Measurements from ENCODE around the gene SSR3. TPM values are rescaled to one million over a fixed set of nuclear protein-coding genes. Genes with fewer than 3 reads are reported as not detected.

Gene SSR3
- total and polyA plus RNA-seq, 2 donors (not counting 1 experiment from before 2014, with no cell fraction given), result 159 to 355 TPM

DNA sequence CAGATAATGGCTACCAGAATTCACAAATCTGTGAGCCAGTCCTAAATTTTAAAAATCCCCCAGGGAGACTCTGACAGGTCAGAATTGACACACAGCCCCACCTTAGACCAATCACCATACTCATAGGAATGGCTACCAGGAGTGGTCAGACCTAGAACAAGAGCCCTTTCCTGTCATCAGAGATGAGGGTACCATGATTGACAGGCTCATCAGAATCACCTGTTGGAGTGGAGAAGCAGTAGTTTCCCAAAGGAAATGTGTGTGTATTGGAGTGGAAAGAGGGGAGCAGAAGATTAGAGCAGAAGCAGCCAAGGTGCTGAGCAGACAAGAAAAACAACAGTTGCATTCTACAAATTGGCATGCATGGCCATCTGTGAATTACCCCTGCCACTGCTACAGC is 27.0 kb upstream of the SSR3 start:
- Histone ChIP-seq H3K4me2 (ENCODE audit: extremely low read depth, insufficient read depth, low read length) (no peak overlapping the region), H3K9me3 (ENCODE audit: control insufficient read depth, insufficient read depth, low read depth, low read length) (no peaks in the 10 kb centered on the region), H3K27me3 (ENCODE audit: control insufficient read depth, insufficient read depth, low read length) (no peaks in the 10 kb centered on the region), H3K79me2 (ENCODE audit: control insufficient read depth, insufficient read depth, low read length) (no peaks in the 10 kb centered on the region), H2AFZ (ENCODE audit: low read length) (no peak overlapping the region), H3K27ac (ENCODE audit: insufficient read depth, low read length) (no peak overlapping the region), H3K4me3 (replicated peaks in 1 of 4; ENCODE audit: control extremely low read depth in 1 of 4, insufficient read depth in 1 of 4, low read depth in 3 of 4, low read length in 4 of 4) (no peak overlapping the region), H4K20me1 (ENCODE audit: control insufficient read depth, extremely low read depth, insufficient read depth, low read length) (no peaks in the 10 kb centered on the region), H3K4me1 (ENCODE audit: control insufficient read depth, extremely low read depth, insufficient read depth, low read length) (no peaks in the 10 kb centered on the region), H3K9ac (ENCODE audit: insufficient read depth, low read length) (no peak overlapping the region), H3K36me3 (ENCODE audit: control insufficient read depth, insufficient read depth, low read length) (no peaks in the 10 kb centered on the region)
- no peak for TF ChIP-seq EZH2 (IDR thresholded peaks at IDR 0.05; ENCODE audit: low read length, missing control alignments)
- DNase-seq (ENCODE audit: low read depth in 2 of 2), result no peak

DNA sequence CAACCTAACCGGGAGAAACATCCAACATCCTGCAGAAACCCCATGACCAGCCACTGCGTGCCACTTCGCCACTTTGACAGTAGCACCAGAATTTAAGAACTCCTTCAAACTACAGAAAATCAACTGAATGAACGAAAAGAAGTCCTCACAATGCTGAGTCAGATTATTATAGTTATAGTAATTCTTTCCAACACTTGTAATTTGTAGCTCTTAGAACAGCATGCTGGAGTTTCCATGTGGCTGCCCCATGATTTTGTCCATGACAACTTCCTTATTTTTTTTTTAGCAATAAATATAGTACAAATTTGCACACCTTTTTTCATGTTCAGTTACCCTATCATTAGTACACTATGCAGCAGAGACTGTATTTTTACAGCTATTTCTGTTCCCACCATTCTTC is 26.1 kb upstream of the SSR3 start:
- Histone ChIP-seq H3K4me2 (ENCODE audit: extremely low read depth, insufficient read depth, low read length) (no peak overlapping the region), H3K27ac (ENCODE audit: insufficient read depth, low read length) (no peak overlapping the region), H2AFZ (ENCODE audit: low read length) (no peak overlapping the region), H3K36me3 (ENCODE audit: control insufficient read depth, insufficient read depth, low read length) (no peaks in the 10 kb centered on the region), H3K79me2 (ENCODE audit: control insufficient read depth, insufficient read depth, low read length) (no peaks in the 10 kb centered on the region), H4K20me1 (ENCODE audit: control insufficient read depth, extremely low read depth, insufficient read depth, low read length) (no peaks in the 10 kb centered on the region), H3K4me3 (replicated peaks in 1 of 4; ENCODE audit: control extremely low read depth in 1 of 4, insufficient read depth in 1 of 4, low read depth in 3 of 4, low read length in 4 of 4) (no peak overlapping the region), H3K4me1 (ENCODE audit: control insufficient read depth, extremely low read depth, insufficient read depth, low read length) (no peaks in the 10 kb centered on the region), H3K9ac (ENCODE audit: insufficient read depth, low read length) (no peak overlapping the region), H3K9me3 (ENCODE audit: control insufficient read depth, insufficient read depth, low read depth, low read length) (no peaks in the 10 kb centered on the region), H3K27me3 (ENCODE audit: control insufficient read depth, insufficient read depth, low read length) (no peaks in the 10 kb centered on the region)
- DNase-seq (ENCODE audit: low read depth in 2 of 2), result no peak
- TF ChIP-seq, protein P1, sequence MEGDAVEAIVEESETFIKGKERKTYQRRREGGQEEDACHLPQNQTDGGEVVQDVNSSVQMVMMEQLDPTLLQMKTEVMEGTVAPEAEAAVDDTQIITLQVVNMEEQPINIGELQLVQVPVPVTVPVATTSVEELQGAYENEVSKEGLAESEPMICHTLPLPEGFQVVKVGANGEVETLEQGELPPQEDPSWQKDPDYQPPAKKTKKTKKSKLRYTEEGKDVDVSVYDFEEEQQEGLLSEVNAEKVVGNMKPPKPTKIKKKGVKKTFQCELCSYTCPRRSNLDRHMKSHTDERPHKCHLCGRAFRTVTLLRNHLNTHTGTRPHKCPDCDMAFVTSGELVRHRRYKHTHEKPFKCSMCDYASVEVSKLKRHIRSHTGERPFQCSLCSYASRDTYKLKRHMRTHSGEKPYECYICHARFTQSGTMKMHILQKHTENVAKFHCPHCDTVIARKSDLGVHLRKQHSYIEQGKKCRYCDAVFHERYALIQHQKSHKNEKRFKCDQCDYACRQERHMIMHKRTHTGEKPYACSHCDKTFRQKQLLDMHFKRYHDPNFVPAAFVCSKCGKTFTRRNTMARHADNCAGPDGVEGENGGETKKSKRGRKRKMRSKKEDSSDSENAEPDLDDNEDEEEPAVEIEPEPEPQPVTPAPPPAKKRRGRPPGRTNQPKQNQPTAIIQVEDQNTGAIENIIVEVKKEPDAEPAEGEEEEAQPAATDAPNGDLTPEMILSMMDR (conservative IDR thresholded peaks at IDR 0.05 in 1 of 2, IDR thresholded peaks at IDR 0.05 in 1 of 2; ENCODE audit: low read depth in 1 of 2, low read length in 2 of 2), result no peak
- TF ChIP-seq EZH2 (IDR thresholded peaks at IDR 0.05; ENCODE audit: low read length, missing control alignments), result no peak

DNA sequence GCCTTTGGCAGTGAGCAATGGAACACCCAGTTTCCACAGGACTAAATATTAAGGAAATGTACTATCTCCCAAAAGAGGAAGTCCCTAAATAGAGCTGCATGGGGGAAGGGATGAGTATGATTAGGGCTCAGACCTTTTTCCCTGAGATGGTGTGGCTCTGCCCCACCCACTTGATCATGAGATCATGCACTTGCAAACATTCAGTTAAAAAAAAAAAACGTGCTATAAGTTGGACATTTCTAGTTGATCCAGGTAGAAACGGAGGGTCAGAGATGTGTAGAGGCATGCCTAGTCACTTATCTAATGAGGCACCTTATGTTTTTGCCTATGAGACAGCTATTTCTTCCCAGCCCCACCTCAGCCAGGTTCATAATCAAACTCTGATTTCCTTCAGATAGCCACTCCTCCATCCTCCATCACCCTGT is 24.5 kb upstream of the SSR3 start:
- TF ChIP-seq EZH2 (IDR thresholded peaks at IDR 0.05; ENCODE audit: low read length, missing control alignments), result no peak
- TF ChIP-seq, protein P1 (conservative IDR thresholded peaks at IDR 0.05 in 1 of 2, IDR thresholded peaks at IDR 0.05 in 1 of 2; ENCODE audit: low read depth in 1 of 2, low read length in 2 of 2), result no peak
- no peak overlapping the region for H3K27ac ChIP-seq (ENCODE audit: insufficient read depth, low read length)
- H3K9ac ChIP-seq (ENCODE audit: insufficient read depth, low read length), result no peak overlapping the region
- DNase-seq (ENCODE audit: low read depth in 2 of 2), result no peak
- H2AFZ ChIP-seq (ENCODE audit: low read length), result no peak overlapping the region
- no peaks in the 10 kb centered on the region for H3K27me3 ChIP-seq (ENCODE audit: control insufficient read depth, insufficient read depth, low read length)
- H3K79me2 ChIP-seq (ENCODE audit: control insufficient read depth, insufficient read depth, low read length), result no peaks in the 10 kb centered on the region
- H3K4me3 ChIP-seq (replicated peaks in 1 of 4; ENCODE audit: control extremely low read depth in 1 of 4, insufficient read depth in 1 of 4, low read depth in 3 of 4, low read length in 4 of 4), result no peak overlapping the region
- no peak overlapping the region for H3K4me2 ChIP-seq (ENCODE audit: extremely low read depth, insufficient read depth, low read length)
- H3K9me3 ChIP-seq (ENCODE audit: control insufficient read depth, insufficient read depth, low read depth, low read length), result no peaks in the 10 kb centered on the region
- no peaks in the 10 kb centered on the region for H3K4me1 ChIP-seq (ENCODE audit: control insufficient read depth, extremely low read depth, insufficient read depth, low read length)
- H4K20me1 ChIP-seq (ENCODE audit: control insufficient read depth, extremely low read depth, insufficient read depth, low read length), result no peaks in the 10 kb centered on the region
- no peaks in the 10 kb centered on the region for H3K36me3 ChIP-seq (ENCODE audit: control insufficient read depth, insufficient read depth, low read length)
